WTC11 (cell line): ENCODE results near the gene BACE2.

Experiments
- E2F1 ChIP-seq: sonication (generic); formaldehyde crosslinking; IDR thresholded peaks from 2 replicates; pipeline ENCODE4 v1.8.0; 2022; ENCODE audit warnings: mild to moderate bottlenecking, missing genetic modification reagents
- HMGA2 ChIP-seq: fragments of 250-450 bp; sonication (Bioruptor Pico); IDR thresholded peaks from 2 replicates; pipeline ENCODE4 v1.4.0; 2021; ENCODE audit warnings: mild to moderate bottlenecking, moderate library complexity
- IRF2 ChIP-seq: sonication (generic); formaldehyde crosslinking; IDR thresholded peaks from 2 replicates; pipeline ENCODE4 v1.8.0; 2022; ENCODE audit warnings: low read depth, missing genetic modification reagents, borderline replicate concordance
- JUN ChIP-seq: sonication (generic); formaldehyde crosslinking; IDR thresholded peaks from 2 replicates; pipeline ENCODE4 v1.8.0; 2023; ENCODE audit warnings: mild to moderate bottlenecking, missing genetic modification reagents
- KAT7 ChIP-seq: sonication (generic); formaldehyde crosslinking; IDR thresholded peaks from 2 replicates; pipeline ENCODE4 v1.8.1; 2023; ENCODE audit warnings: missing genetic modification reagents, mild to moderate bottlenecking, borderline replicate concordance
- NR1H2 ChIP-seq: sonication (generic); formaldehyde crosslinking; IDR thresholded peaks from 2 replicates; pipeline ENCODE4 v1.9.0; 2021; ENCODE audit warnings: mild to moderate bottlenecking, moderate library complexity, missing genetic modification reagents
- RELA ChIP-seq: sonication (generic); formaldehyde crosslinking; IDR thresholded peaks from 2 replicates; pipeline ENCODE4 v1.8.1; 2022; ENCODE audit warnings: missing genetic modification reagents, mild to moderate bottlenecking, borderline replicate concordance
- TEAD4 ChIP-seq: sonication (generic); formaldehyde crosslinking; IDR thresholded peaks from 2 replicates; pipeline ENCODE4 v1.8.0; 2022; ENCODE audit warnings: mild to moderate bottlenecking, missing genetic modification reagents
- ZNF317 ChIP-seq: sonication (generic); formaldehyde crosslinking; IDR thresholded peaks from 2 replicates; pipeline ENCODE4 v1.8.1; 2023; ENCODE audit warnings: low read depth, mild to moderate bottlenecking, moderate library complexity, missing genetic modification reagents, borderline replicate concordance
- TF ChIP-seq, protein P1 (sequence below): fragments of 200-600 bp; IDR thresholded peaks from 2 replicates; pipeline ENCODE4 v1.8.0; 2022; ENCODE audit warnings: antibody characterized with exemption
- TF ChIP-seq, protein P2 (sequence below): fragments of 250-450 bp; sonication (Bioruptor Pico); IDR thresholded peaks from 2 replicates; pipeline ENCODE4 v1.9.0; 2021; ENCODE audit warnings: mild to moderate bottlenecking, borderline replicate concordance

GRCh38 chr21:41208376-41208763 is 40.4 kb downstream of the BACE2 start:
- TF ChIP-seq, protein P1, sequence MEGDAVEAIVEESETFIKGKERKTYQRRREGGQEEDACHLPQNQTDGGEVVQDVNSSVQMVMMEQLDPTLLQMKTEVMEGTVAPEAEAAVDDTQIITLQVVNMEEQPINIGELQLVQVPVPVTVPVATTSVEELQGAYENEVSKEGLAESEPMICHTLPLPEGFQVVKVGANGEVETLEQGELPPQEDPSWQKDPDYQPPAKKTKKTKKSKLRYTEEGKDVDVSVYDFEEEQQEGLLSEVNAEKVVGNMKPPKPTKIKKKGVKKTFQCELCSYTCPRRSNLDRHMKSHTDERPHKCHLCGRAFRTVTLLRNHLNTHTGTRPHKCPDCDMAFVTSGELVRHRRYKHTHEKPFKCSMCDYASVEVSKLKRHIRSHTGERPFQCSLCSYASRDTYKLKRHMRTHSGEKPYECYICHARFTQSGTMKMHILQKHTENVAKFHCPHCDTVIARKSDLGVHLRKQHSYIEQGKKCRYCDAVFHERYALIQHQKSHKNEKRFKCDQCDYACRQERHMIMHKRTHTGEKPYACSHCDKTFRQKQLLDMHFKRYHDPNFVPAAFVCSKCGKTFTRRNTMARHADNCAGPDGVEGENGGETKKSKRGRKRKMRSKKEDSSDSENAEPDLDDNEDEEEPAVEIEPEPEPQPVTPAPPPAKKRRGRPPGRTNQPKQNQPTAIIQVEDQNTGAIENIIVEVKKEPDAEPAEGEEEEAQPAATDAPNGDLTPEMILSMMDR, result no peak
- TF ChIP-seq E2F1 (CRISPR knock-in tag) (no peak), KAT7 (CRISPR knock-in tag) (no peak), HMGA2 (no peak), NR1H2 (CRISPR knock-in tag) (no peak), IRF2 (CRISPR knock-in tag) (no peak), JUN (no peak), TEAD4 (no peak), ZNF317 (CRISPR knock-in tag) (no peak), RELA (CRISPR knock-in tag) (no peak)
- TF ChIP-seq, protein P2, sequence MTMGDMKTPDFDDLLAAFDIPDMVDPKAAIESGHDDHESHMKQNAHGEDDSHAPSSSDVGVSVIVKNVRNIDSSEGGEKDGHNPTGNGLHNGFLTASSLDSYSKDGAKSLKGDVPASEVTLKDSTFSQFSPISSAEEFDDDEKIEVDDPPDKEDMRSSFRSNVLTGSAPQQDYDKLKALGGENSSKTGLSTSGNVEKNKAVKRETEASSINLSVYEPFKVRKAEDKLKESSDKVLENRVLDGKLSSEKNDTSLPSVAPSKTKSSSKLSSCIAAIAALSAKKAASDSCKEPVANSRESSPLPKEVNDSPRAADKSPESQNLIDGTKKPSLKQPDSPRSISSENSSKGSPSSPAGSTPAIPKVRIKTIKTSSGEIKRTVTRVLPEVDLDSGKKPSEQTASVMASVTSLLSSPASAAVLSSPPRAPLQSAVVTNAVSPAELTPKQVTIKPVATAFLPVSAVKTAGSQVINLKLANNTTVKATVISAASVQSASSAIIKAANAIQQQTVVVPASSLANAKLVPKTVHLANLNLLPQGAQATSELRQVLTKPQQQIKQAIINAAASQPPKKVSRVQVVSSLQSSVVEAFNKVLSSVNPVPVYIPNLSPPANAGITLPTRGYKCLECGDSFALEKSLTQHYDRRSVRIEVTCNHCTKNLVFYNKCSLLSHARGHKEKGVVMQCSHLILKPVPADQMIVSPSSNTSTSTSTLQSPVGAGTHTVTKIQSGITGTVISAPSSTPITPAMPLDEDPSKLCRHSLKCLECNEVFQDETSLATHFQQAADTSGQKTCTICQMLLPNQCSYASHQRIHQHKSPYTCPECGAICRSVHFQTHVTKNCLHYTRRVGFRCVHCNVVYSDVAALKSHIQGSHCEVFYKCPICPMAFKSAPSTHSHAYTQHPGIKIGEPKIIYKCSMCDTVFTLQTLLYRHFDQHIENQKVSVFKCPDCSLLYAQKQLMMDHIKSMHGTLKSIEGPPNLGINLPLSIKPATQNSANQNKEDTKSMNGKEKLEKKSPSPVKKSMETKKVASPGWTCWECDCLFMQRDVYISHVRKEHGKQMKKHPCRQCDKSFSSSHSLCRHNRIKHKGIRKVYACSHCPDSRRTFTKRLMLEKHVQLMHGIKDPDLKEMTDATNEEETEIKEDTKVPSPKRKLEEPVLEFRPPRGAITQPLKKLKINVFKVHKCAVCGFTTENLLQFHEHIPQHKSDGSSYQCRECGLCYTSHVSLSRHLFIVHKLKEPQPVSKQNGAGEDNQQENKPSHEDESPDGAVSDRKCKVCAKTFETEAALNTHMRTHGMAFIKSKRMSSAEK (CRISPR knock-in tag), result no peak
